GF-D8 (cell line): Measurements from ENCODE around the gene FXYD4.
A peak's percentile ranks its signal among the peaks of the same experiment; 100 is the strongest.
"Not testable (repeated sequence)": the region's sequence is repeated elsewhere in the genome, so short reads cannot be mapped to it uniquely, and the experiment has no call there.

Source experiments
- DNase-seq: peaks from one replicate; lab custom pipeline; 2025; lab: John Stamatoyannopoulos, UW

FXYD4 gene

GRCh38 chr10:43376046-43376635 lies 4.7 kb downstream of the FXYD4 start:
- DNase-seq, result no peak

GRCh38 chr10:43376828-43377423 lies 5.5 kb downstream of the FXYD4 start:
- DNase-seq, result no peak

GRCh38 chr10:43377424-43377883 lies 6.0 kb downstream of the FXYD4 start:
- no peak for DNase-seq

- no peak for DNase-seq
These were observed 9.3 kb downstream of the FXYD4 start for GRCh38 chr10:43380610-43381222.

- DNase-seq, result no peak
These were observed 12.0 kb downstream of the FXYD4 start for GRCh38 chr10:43383204-43383971.

- no peak for DNase-seq
These were observed 13.1 kb downstream of the FXYD4 start for GRCh38 chr10:43384252-43385221.

- DNase-seq, result no peak
These were observed 14.1 kb downstream of the FXYD4 start for GRCh38 chr10:43385412-43386004.

GRCh38 chr10:43386549-43386948 lies 15.1 kb downstream of the FXYD4 start:
- DNase-seq, result no peak

GRCh38 chr10:43386981-43387677 lies 15.7 kb downstream of the FXYD4 start:
- DNase-seq, result no peak

- DNase-seq, result no peak
These were observed 16.2 kb downstream of the FXYD4 start for GRCh38 chr10:43387678-43388032.

- no peak for DNase-seq
These were observed 18.4 kb downstream of the FXYD4 start for GRCh38 chr10:43389867-43390266.

GRCh38 chr10:43390333-43390732 lies 18.9 kb downstream of the FXYD4 start:
- DNase-seq, result no peak

- DNase-seq, result no peak
These were observed 19.3 kb downstream of the FXYD4 start for GRCh38 chr10:43390759-43391158.

- DNase-seq, result no peak
These were observed 20.1 kb downstream of the FXYD4 start for GRCh38 chr10:43391496-43391895.

GRCh38 chr10:43392748-43393147 lies 21.3 kb downstream of the FXYD4 start:
- no peak for DNase-seq

- DNase-seq, result not testable (repeated sequence)
These were observed 21.8 kb downstream of the FXYD4 start for GRCh38 chr10:43393186-43393585.

- peak; percentile 16 for DNase-seq
These were observed 22.3 kb downstream of the FXYD4 start for GRCh38 chr10:43393606-43394360.

- no peak for DNase-seq
These were observed 23.4 kb downstream of the FXYD4 start for GRCh38 chr10:43394868-43395267.

GRCh38 chr10:43395571-43396060 lies 24.2 kb downstream of the FXYD4 start:
- no peak for DNase-seq
